Thymus (tissue), 11 donors: ENCODE results near the gene SPTBN2. TPM values are rescaled to one million over a fixed set of nuclear protein-coding genes. Genes with fewer than 3 reads are reported as not detected.
A peak's percentile ranks its signal among the peaks of the same experiment; 100 is the strongest.
"Not testable (repeated sequence)": the region's sequence is repeated elsewhere in the genome, so short reads cannot be mapped to it uniquely, and the experiment has no call there.

ENCODE experiments used
- DNase-seq, 9 donors: peaks; one replicate each; pipeline ENCODE4 v3.0.0-alpha.2; 2013; ENCODE audit warnings: low spot score in 9 of 9, low read depth in 6 of 9, missing footprints in 1 of 9
- H3K27ac ChIP-seq, 2 donors: one replicate each; pipeline ENCODE4 v1.5.1; 2013; ENCODE audit warnings: control low read depth in 1 of 2, low read depth in 1 of 2, low read length in 1 of 2, mild to moderate bottlenecking in 1 of 2, moderate library complexity in 1 of 2
- H3K27me3 ChIP-seq, 2 donors: one replicate each; pipeline ENCODE4 v1.5.1; 2013; ENCODE audit warnings: low read length in 1 of 2; ENCODE audit not compliant: control insufficient read depth in 2 of 2, insufficient read depth in 1 of 2
- H3K36me3 ChIP-seq, 2 donors: one replicate each; pipeline ENCODE4 v1.5.1; 2013; ENCODE audit warnings: low read length in 1 of 2, mild to moderate bottlenecking in 1 of 2, moderate library complexity in 1 of 2; ENCODE audit not compliant: control insufficient read depth in 2 of 2, insufficient read depth in 2 of 2
- H3K4me1 ChIP-seq, 2 donors: one replicate each; pipeline ENCODE4 v1.5.1; 2013; ENCODE audit warnings: low read length in 2 of 2; ENCODE audit not compliant: control insufficient read depth in 2 of 2, insufficient read depth in 2 of 2
- H3K4me3 ChIP-seq, 2 donors: one replicate each; pipeline ENCODE4 v1.5.1; 2013; ENCODE audit warnings: low read length in 2 of 2, control low read depth in 1 of 2, mild to moderate bottlenecking in 1 of 2
- H3K9me3 ChIP-seq, 2 donors: one replicate each; pipeline ENCODE4 v1.5.1; 2013; ENCODE audit warnings: low read length in 1 of 2, mild to moderate bottlenecking in 1 of 2; ENCODE audit not compliant: control insufficient read depth in 2 of 2, insufficient read depth in 1 of 2
- WGBS: extraction: QIAGEN DNeasy Blood & Tissue Kit; methylation state at CpG from one replicate; pipeline ENCODE4 v1.1.7; 2013; 5-methylcytosine and 5-hydroxymethylcytosine counted together
- polyA plus RNA-seq: library from polyadenylated mRNA; stranded (reverse); fragments of 200-250 nt; gene quantifications from one replicate; pipeline ENCODE4 v1.2.3, GENCODE V29; 2013
- total RNA-seq: library from RNA; stranded (reverse); fragments of 120-200 nt; gene quantifications from one replicate; pipeline ENCODE4 v1.2.4, GENCODE V29; 2013
- donor health status: healthy.

Gene SPTBN2
- total and polyA plus RNA-seq, 2 donors = 5.5 to 8.5 TPM

- DNase-seq, H3K27ac ChIP-seq, H3K27me3 ChIP-seq, H3K9me3 ChIP-seq: not testable (repeated sequence)
- peaks cover 45 to 72% of the 10 kb centered on the region in 2 donors for H3K36me3 ChIP-seq
- WGBS = 86% methylated on average over 9 of the region's 10 CpGs
- H3K4me1 ChIP-seq = peaks cover 40 to 56% of the 10 kb centered on the region in 2 donors
- peak overlapping the region; percentile 83 to 88 for H3K4me3 ChIP-seq
Observed at GRCh38 chr11:66639814-66640340, 89.1 kb downstream of the SPTBN2 start.

GRCh38 chr11:66639066-66639813, 89.8 kb downstream of the SPTBN2 start:
- peak overlapping the region; percentile 83 to 88 for H3K4me3 ChIP-seq
- H3K27me3 ChIP-seq = no peaks in the 10 kb centered on the region
- 14% methylated on average over 27 of the region's 27 CpGs for WGBS
- peak overlapping the region; percentile 91 to 97 for H3K27ac ChIP-seq
- peaks cover 0 to 3% of the 10 kb centered on the region in 2 donors for H3K9me3 ChIP-seq
- H3K36me3 ChIP-seq = peaks cover 40 to 72% of the 10 kb centered on the region in 2 donors
- peak in 7 of 9 donors; percentile 13 to 70 (median 42) for DNase-seq
- peaks cover 38 to 55% of the 10 kb centered on the region in 2 donors for H3K4me1 ChIP-seq

GRCh38 chr11:66638177-66639065, 90.6 kb downstream of the SPTBN2 start, which contains the start of gene RBM4:
Gene RBM4 (plus strand): TSS chr11:66638703. CDS start chr11:66639712, 1,009 bp downstream.
- Histone ChIP-seq H3K4me3 (peak within 1 kb of the TSS; percentile 83 to 88), H3K4me1 (peaks cover 31 to 47% of the 10 kb centered on the region in 2 donors), H3K36me3 (peaks cover 34 to 71% of the 10 kb centered on the region in 2 donors), H3K27ac (peak within 1 kb of the TSS; percentile 91 to 97), H3K9me3 (peaks cover 0 to 3% of the 10 kb centered on the region in 2 donors), H3K27me3 (no peaks in the 10 kb centered on the region)
- peak; percentile 99 to 100 (median 100) for DNase-seq
- WGBS = under 1% methylated on average over 63 of the region's 63 CpGs

GRCh38 chr11:66637557-66638176, 91.3 kb downstream of the SPTBN2 start:
- H3K4me1 ChIP-seq = peaks cover 31 to 43% of the 10 kb centered on the region in 2 donors
- WGBS = 72% methylated on average over 12 of the region's 12 CpGs
- no peak for DNase-seq
- no peaks in the 10 kb centered on the region for H3K27me3 ChIP-seq
- peaks cover 0 to 3% of the 10 kb centered on the region in 2 donors for H3K9me3 ChIP-seq
- peak overlapping the region; percentile 57 to 88 for H3K4me3 ChIP-seq
- H3K27ac ChIP-seq = peak overlapping the region; percentile 75 to 91
- H3K36me3 ChIP-seq = peaks cover 29 to 71% of the 10 kb centered on the region in 2 donors

GRCh38 chr11:66636411-66636810, 92.6 kb downstream of the SPTBN2 start:
- WGBS = 96% methylated on average over 3 of the region's 3 CpGs
- no peak overlapping the region for H3K4me3 ChIP-seq
- no peak overlapping the region for H3K27ac ChIP-seq
- H3K9me3 ChIP-seq = peaks cover 0 to 3% of the 10 kb centered on the region in 2 donors
- no peak for DNase-seq
- peaks cover 24 to 66% of the 10 kb centered on the region in 2 donors for H3K36me3 ChIP-seq
- H3K27me3 ChIP-seq = no peaks in the 10 kb centered on the region
- peaks cover 24 to 36% of the 10 kb centered on the region in 2 donors for H3K4me1 ChIP-seq

Other genes with a start within 250 kb of the SPTBN2 start
- 36.4 TPM for gene DPP3, start 248.8 kb downstream of the SPTBN2 start, total RNA-seq
- gene DPP3, start 248.8 kb downstream of the SPTBN2 start, polyA plus RNA-seq = 23.2 TPM
- gene BBS1, start 218.6 kb downstream of the SPTBN2 start, total RNA-seq = 11.0 TPM
- gene BBS1, start 218.6 kb downstream of the SPTBN2 start, polyA plus RNA-seq = 14.1 TPM
- gene ZDHHC24, start 183.2 kb downstream of the SPTBN2 start, total RNA-seq = 4.9 TPM
- 11.3 TPM for gene ZDHHC24, start 183.2 kb downstream of the SPTBN2 start, polyA plus RNA-seq
- 0.05 TPM for gene ACTN3, start 182.3 kb downstream of the SPTBN2 start, total RNA-seq
- 0.05 TPM for gene ACTN3, start 182.3 kb downstream of the SPTBN2 start, polyA plus RNA-seq
- 4.7 TPM for gene CTSF, start 160.6 kb downstream of the SPTBN2 start, total RNA-seq
- gene CTSF, start 160.6 kb downstream of the SPTBN2 start, polyA plus RNA-seq = 17.6 TPM
- gene CCDC87, start 136.2 kb downstream of the SPTBN2 start, total RNA-seq = 0.14 TPM
- 0.23 TPM for gene CCDC87, start 136.2 kb downstream of the SPTBN2 start, polyA plus RNA-seq
- gene CCS, start 136.0 kb downstream of the SPTBN2 start, total RNA-seq = 33.9 TPM
- gene CCS, start 136.0 kb downstream of the SPTBN2 start, polyA plus RNA-seq = 173 TPM
- gene RBM14, start 112.6 kb downstream of the SPTBN2 start, total RNA-seq = 27.2 TPM
- gene RBM14, start 112.6 kb downstream of the SPTBN2 start, polyA plus RNA-seq = 70.4 TPM
- gene RBM4, start 90.5 kb downstream of the SPTBN2 start, total RNA-seq = 147 TPM
- 121 TPM for gene RBM4, start 90.5 kb downstream of the SPTBN2 start, polyA plus RNA-seq
- gene RBM4B, start 51.3 kb downstream of the SPTBN2 start, total RNA-seq = 18.2 TPM
- gene RBM4B, start 51.3 kb downstream of the SPTBN2 start, polyA plus RNA-seq = 17.9 TPM
- 11.4 TPM for gene RCE1, start 114.2 kb upstream of the SPTBN2 start, total RNA-seq
- gene RCE1, start 114.2 kb upstream of the SPTBN2 start, polyA plus RNA-seq = 23.3 TPM
- gene LRFN4, start 127.8 kb upstream of the SPTBN2 start, total RNA-seq = 10.7 TPM
- gene LRFN4, start 127.8 kb upstream of the SPTBN2 start, polyA plus RNA-seq = 20.1 TPM
- 3.4 TPM for gene PC, start 229.2 kb upstream of the SPTBN2 start, total RNA-seq
- gene PC, start 229.2 kb upstream of the SPTBN2 start, polyA plus RNA-seq = 9.9 TPM
- gene C11orf86, start 246.1 kb upstream of the SPTBN2 start, total RNA-seq = not detected
- 0.14 TPM for gene C11orf86, start 246.1 kb upstream of the SPTBN2 start, polyA plus RNA-seq